OCI-LY7 (cell line): ENCODE data around the gene AXL.

Experiments
- CTCF ChIP-seq: fragments of 200-600 bp; sonication (generic); conservative IDR thresholded peaks from 2 replicates; pipeline ENCODE4 v1.5.1; 2014; ENCODE audit warnings: mild to moderate bottlenecking, antibody characterized with exemption, low read length, moderate library complexity, mixed read lengths
- EZH2phosphoT487 ChIP-seq: fragments of 200-600 bp; sonication (generic); IDR thresholded peaks from 2 replicates; pipeline ENCODE4 v1.6.1; 2018; ENCODE audit warnings: low read depth, borderline replicate concordance, mild to moderate bottlenecking, mixed run types, antibody characterized with exemption, low read length, moderate library complexity, mixed read lengths

GRCh38 chr19:41233748-41234240 lies 14.8 kb downstream of the AXL start:
- no peak for TF ChIP-seq CTCF
- TF ChIP-seq EZH2phosphoT487 = no peak
